Loucy (cell line): ENCODE results near the gene SPZ1.

Source experiments
- EZH2phosphoT487 ChIP-seq: fragments of 200-600 bp; IDR thresholded peaks from 2 replicates; pipeline ENCODE4 v1.6.1; 2018; ENCODE audit warnings: antibody characterized with exemption, mild to moderate bottlenecking, moderate library complexity, borderline replicate concordance
- TF ChIP-seq, protein P1 (sequence below): fragments of 200-600 bp; sonication (generic); conservative IDR thresholded peaks from 2 replicates; pipeline ENCODE4 v1.5.1; 2014; ENCODE audit warnings: mild to moderate bottlenecking, antibody characterized with exemption, low read length

DNA sequence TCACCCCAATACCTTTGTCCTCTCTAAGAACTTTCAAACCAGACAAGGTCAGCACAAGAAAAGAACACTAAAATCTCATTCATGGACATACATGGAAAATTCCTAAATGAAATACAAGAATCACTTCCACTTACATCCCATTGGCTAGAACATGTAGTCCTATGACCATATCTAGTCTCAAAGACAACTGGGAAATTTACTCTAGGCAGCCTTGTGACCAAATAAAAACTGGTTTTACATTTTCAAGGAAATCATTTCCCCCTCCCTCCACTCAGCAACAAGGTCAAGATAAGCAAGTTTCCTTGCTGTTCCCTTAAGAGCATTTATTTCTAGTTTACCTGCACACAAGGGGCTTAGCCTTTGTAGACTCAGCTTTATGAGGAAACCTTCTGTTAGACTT lies 43.6 kb upstream of the SPZ1 start:
- TF ChIP-seq, protein P1, sequence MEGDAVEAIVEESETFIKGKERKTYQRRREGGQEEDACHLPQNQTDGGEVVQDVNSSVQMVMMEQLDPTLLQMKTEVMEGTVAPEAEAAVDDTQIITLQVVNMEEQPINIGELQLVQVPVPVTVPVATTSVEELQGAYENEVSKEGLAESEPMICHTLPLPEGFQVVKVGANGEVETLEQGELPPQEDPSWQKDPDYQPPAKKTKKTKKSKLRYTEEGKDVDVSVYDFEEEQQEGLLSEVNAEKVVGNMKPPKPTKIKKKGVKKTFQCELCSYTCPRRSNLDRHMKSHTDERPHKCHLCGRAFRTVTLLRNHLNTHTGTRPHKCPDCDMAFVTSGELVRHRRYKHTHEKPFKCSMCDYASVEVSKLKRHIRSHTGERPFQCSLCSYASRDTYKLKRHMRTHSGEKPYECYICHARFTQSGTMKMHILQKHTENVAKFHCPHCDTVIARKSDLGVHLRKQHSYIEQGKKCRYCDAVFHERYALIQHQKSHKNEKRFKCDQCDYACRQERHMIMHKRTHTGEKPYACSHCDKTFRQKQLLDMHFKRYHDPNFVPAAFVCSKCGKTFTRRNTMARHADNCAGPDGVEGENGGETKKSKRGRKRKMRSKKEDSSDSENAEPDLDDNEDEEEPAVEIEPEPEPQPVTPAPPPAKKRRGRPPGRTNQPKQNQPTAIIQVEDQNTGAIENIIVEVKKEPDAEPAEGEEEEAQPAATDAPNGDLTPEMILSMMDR = no peak
- TF ChIP-seq EZH2phosphoT487 = no peak
